ENCODE results near the gene UPF2. TPM values are rescaled to one million over a fixed set of nuclear protein-coding genes. Genes with fewer than 3 reads are reported as not detected.

UPF2 gene
- total RNA-seq, 1 donor from 2014 or later, result 25.1 TPM

- H3K27me3 Mint-ChIP-seq (ENCODE audit: low read depth), result peaks cover 8% of the 10 kb centered on the region
- H3K36me3 Mint-ChIP-seq (ENCODE audit: low read depth), result no peaks in the 10 kb centered on the region
- no peak overlapping the region for H3K27ac Mint-ChIP-seq (ENCODE audit: unreplicated experiment)
- H3K4me1 Mint-ChIP-seq, result no peaks in the 10 kb centered on the region
- H3K9me3 Mint-ChIP-seq, result no peaks in the 10 kb centered on the region
- H3K4me3 Mint-ChIP-seq, result no peak overlapping the region
- TF ChIP-seq CTCF (conservative IDR thresholded peaks at IDR 0.05), result no peak
- DNase-seq (ENCODE audit: low read depth, low spot score), result no peak
These were observed 7.9 kb upstream of the UPF2 start for GRCh38 chr10:12050528-12050927.

DNA sequence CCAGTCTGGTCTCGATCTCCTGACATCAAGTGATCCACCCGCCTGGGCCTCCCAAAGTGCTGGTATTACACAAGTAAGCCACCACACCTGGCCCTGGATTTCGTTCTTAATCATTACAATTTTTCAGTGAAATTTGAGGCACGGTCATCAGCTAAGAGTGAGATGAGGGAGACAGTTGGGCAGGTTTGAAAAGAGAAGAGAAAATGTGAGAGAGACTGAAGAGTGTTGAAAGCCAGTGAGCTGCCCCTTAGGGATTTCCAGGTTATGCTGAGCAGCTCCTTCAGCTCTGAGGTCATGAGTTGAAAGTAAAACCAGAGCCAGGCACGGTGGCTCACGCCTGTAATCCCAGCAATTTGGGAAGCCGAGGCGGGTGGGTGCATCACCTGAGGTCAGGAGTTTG lies 5.9 kb upstream of the UPF2 start:
- TF ChIP-seq CTCF (conservative IDR thresholded peaks at IDR 0.05), result no peak
- Mint-ChIP-seq H3K27me3 (ENCODE audit: low read depth) (peaks cover 9% of the 10 kb centered on the region), H3K4me3 (no peak overlapping the region), H3K9me3 (no peaks in the 10 kb centered on the region), H3K27ac (ENCODE audit: unreplicated experiment) (no peak overlapping the region), H3K36me3 (ENCODE audit: low read depth) (no peaks in the 10 kb centered on the region), H3K4me1 (no peaks in the 10 kb centered on the region)
- no peak for DNase-seq (ENCODE audit: low read depth, low spot score)

DNA sequence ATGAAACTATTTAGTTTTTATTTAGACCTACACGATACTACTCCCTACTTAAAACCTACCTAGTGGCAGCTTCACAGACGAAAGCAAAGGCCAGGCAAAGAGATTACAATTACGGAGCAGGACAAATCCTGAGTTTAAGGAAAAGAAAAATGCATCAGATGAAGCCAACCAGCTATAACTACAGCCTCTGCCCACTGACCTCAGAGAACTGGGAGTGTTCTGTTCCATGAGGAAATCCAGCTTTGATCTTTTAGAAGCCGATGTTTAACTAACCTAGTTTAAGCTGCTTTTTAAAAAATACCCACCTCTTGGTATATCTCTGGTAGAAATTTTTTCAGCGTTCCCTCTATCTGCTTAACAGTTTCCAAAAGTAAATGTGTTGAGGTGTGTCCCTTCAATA lies 3.0 kb upstream of the UPF2 start:
- Mint-ChIP-seq H3K27ac (ENCODE audit: unreplicated experiment) (no peak overlapping the region), H3K4me3 (peak overlapping the region; percentile 33), H3K36me3 (ENCODE audit: low read depth) (peaks cover 3% of the 10 kb centered on the region), H3K9me3 (peaks cover 4% of the 10 kb centered on the region), H3K27me3 (ENCODE audit: low read depth) (peaks cover 9% of the 10 kb centered on the region), H3K4me1 (peaks cover 20% of the 10 kb centered on the region)
- no peak for DNase-seq (ENCODE audit: low read depth, low spot score)
- no peak for TF ChIP-seq CTCF (conservative IDR thresholded peaks at IDR 0.05)

DNA sequence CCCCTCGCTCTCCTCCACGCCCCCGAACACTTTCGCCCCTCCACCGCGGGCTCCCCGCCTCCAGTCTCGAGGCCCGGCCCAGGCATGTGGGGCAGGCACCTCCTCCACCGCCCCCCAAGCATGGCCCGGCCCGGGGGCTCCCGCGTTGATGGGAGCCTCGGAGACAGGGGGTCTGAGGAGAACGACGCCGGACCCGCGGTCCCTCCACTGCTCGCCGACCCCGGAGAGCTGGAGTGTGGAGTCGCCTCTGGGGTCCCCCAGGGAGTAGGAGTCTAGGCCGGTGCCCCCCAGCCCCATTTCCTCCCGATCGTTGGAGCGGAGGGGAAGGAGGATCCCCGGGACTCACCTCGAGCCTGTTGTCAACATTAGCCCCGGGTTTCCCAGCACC lies 206 bp downstream of the UPF2 start:
- Mint-ChIP-seq H3K4me1 (peaks cover 29% of the 10 kb centered on the region), H3K4me3 (peak overlapping the region; percentile 98), H3K27me3 (ENCODE audit: low read depth) (peaks cover 6% of the 10 kb centered on the region), H3K27ac (ENCODE audit: unreplicated experiment) (no peak overlapping the region), H3K36me3 (ENCODE audit: low read depth) (peaks cover 5% of the 10 kb centered on the region), H3K9me3 (peaks cover 4% of the 10 kb centered on the region)
- DNase-seq (ENCODE audit: low read depth, low spot score), result no peak
- TF ChIP-seq CTCF (conservative IDR thresholded peaks at IDR 0.05), result no peak

DNA sequence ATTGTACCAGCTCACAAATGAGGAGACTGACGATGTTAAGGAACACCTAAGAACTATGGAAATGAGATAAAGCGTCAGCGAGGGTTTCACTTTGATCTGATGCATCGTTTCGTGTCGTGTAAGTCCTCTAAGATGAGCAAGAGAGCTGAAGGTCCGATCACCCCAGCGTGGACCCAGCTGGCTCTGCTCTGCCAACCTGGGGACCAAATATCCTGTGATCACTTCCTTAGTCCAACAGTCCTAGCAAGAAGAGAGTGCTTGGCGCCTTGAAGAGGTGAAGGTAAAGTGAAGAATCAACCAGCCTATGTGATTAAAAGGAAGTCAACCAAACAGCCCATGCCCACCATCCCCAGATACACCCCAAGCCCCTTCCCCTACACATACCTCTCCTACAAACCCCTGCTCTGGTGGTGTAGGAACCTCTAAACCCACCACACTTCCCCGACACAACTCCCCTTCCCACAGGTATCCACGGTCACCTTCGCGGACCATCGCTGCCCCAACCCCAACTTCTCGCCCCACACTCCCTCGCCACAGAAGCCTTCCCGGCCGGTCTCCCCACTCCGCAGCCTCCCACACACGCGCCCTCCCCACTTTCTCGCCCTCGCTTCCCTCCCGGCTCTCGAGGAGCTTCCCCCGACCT lies 722 bp downstream of the UPF2 start:
- Mint-ChIP-seq H3K36me3 (ENCODE audit: low read depth) (peaks cover 5% of the 10 kb centered on the region), H3K4me1 (peaks cover 29% of the 10 kb centered on the region), H3K27ac (ENCODE audit: unreplicated experiment) (peak overlapping the region; percentile 86), H3K27me3 (ENCODE audit: low read depth) (peaks cover 4% of the 10 kb centered on the region), H3K9me3 (peaks cover 4% of the 10 kb centered on the region), H3K4me3 (peak overlapping the region; percentile 98)
- DNase-seq (ENCODE audit: low read depth, low spot score), result no peak
- no peak for TF ChIP-seq CTCF (conservative IDR thresholded peaks at IDR 0.05)
